Frontal cortex (tissue), 4 donors: ENCODE results near the gene TANC1. TPM values are rescaled to one million over a fixed set of nuclear protein-coding genes. Genes with fewer than 3 reads are reported as not detected.

Source experiments
- DNase-seq, 2 donors: peaks; one replicate each; pipeline ENCODE4 v3.0.0; 2012; ENCODE audit warnings: low spot score in 2 of 2
- FAIRE-seq: peaks from 2 replicates; lab custom pipeline; 2012; peaks lifted over from hg19 to GRCh38; lab: Jason Lieb, UNC
- total RNA-seq: library from RNA; depleted of rRNA; stranded (reverse); fragments of >200 nt; gene quantifications from one replicate; pipeline ENCODE4 v1.2.3, GENCODE V29; 2014
- donor health status: control.
- donor health status: control.
- donor health status: control.

The TANC1 gene
- total RNA-seq, 1 donor from 2014 or later, result 4.1 TPM

DNA sequence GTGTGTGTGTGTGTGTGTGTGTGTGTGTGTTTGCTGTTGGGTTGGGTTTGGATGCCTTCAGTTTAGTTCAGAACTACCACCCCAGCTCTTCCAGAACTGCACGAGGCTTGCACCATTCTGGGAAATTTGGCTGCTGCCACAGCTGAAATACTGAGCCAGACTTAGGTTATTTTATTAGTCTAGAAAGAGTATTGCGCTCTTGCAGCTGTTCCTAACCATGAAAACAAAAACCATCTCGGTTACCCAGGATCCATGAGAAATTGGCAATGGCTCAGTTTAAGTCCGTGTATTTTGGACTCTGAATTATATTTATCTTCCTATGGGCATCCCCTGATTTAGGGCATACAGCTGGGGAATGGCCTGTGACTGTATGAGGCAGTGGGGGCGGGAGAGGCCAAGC lies 83.2 kb downstream of the TANC1 start:
- FAIRE-seq (no peak), DNase-seq (no peak)

DNA sequence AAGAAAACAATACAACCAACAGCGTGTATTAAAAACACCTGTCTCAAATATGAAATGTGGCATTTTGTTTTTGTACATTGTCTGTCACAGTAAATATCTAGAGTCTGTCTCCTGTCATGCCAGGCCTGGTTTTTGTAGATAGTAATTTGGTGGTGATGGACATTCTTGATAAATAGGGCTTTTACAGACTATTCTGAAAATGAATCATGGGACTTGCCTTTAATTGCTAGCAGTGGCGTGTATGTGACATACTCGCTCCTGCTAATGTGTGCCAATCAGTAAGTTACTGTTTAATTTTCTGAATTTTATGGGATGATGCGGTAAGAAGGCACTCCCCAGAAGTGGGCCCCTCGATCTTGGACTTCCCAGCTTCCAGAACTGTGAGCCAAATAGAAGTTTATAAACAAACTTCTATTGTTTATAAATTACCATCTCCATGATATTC lies 83.7 kb downstream of the TANC1 start:
- no peak for DNase-seq
- no peak for FAIRE-seq

DNA sequence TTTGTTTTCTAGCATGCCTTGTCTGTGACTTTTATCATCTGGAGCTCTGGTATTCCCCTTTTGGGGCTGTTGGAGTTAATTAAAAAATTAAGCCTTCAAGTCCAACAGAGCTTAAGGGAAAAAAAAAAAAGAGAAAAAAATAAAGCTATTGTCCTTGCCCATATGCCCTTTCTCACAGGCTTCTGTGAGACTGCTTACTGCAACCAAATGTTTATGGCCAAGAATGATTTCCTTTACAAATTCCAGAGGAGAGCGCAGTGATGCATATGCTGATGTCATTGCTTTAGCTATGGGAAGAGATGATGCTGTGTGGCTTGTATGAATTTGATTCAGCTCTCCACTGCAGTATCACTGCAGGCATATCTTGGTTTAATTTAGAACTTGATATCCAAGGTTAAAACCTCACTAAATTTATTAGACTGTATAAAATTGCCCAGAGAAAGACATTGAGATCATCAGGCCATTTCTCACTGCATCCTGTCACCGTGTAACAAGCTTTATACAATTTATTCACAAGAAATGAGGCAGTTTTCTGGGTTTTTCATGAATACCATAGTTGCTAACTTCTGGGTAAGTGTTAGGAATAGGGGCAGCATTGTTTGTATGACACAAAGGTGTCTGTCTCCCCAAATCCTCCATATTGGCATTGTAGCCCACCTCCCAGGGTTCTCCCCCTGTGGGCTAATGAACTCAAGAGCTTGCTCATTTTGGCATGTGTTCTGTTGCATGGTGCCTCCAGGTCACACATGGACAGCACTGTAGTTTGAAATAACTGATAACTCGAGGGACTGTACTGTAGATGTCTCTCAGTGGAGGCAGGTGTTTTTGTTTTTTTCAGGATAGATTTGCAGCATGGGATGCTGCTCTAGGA lies 85.0 kb downstream of the TANC1 start:
- DNase-seq (no peak), FAIRE-seq (no peak)

DNA sequence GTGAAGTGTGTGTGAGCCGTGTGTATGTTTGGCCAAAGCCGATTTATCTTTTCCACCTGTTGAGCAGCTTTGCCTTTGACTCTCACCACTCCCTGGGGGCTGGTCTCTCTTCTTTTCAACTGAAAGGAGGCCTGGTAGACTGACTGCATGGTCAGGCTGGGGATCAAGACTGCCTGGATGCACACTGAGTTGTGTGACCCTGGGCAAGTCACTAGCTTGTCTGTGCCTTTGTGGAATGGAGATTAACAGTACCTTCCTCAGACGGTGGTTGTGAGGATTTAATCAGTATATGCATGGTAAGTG lies 85.5 kb downstream of the TANC1 start:
- FAIRE-seq (no peak), DNase-seq (no peak)

DNA sequence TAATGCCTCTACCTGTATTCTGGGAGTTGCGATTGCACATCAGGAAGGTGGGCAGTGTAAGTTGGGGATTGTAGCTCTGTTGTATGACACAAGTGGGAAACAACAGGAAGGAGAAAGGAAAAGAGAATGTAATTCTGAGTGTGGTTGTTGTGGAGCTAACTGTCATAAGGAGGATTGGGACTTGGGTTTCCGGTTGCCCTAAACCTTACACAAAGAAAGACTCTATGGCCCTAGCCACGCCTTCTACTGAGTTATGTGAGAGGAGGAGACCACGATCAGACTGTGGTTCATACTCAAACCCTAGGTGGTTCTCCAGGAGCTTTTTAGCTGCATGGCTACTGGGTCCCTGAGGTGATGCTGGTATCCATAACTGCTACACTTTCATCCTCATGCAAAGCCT lies 86.5 kb downstream of the TANC1 start:
- no peak for FAIRE-seq

DNA sequence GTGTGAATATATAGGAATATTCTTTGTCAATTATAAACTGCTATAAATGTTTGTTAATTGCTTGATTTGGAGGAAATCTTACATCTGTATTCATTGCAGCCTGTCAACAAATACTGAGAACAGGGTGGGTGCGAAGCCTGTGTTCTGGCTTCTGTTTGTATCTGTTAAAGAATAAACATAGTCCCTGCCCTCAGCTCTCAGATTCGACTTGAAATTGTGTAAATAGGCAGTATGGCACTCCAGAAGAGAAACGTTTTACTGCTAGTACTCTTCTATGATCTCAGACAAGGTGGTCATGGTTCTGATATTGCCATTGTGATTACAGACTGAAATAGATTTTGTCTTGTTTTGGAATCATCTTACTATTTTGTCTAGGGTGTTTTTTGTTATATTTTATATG lies 92.1 kb downstream of the TANC1 start:
- FAIRE-seq (no peak), DNase-seq (no peak)

More for the DNA sequence above, 86.5 kb downstream of the TANC1 start:
- DNase-seq, result no peak

DNA sequence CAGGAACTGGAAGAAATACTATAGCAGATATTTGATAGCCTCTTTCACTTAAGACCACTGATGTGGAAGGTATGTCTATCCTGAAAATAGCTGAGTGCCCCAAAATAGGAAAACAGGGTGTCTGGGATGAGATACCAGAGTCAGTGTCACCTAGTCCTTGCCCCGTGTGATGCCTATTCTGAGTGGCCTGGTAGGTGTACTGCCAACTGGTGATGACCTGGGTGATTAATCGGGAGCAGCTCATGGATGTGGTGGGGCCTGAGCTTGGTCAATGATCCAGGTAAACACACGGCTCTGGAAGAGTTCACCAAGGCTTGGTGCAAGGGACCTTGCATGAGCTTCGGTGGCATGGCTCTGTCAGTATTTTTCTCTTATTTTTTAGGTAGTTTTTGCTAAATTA lies 95.2 kb downstream of the TANC1 start:
- DNase-seq (no peak), FAIRE-seq (no peak)

DNA sequence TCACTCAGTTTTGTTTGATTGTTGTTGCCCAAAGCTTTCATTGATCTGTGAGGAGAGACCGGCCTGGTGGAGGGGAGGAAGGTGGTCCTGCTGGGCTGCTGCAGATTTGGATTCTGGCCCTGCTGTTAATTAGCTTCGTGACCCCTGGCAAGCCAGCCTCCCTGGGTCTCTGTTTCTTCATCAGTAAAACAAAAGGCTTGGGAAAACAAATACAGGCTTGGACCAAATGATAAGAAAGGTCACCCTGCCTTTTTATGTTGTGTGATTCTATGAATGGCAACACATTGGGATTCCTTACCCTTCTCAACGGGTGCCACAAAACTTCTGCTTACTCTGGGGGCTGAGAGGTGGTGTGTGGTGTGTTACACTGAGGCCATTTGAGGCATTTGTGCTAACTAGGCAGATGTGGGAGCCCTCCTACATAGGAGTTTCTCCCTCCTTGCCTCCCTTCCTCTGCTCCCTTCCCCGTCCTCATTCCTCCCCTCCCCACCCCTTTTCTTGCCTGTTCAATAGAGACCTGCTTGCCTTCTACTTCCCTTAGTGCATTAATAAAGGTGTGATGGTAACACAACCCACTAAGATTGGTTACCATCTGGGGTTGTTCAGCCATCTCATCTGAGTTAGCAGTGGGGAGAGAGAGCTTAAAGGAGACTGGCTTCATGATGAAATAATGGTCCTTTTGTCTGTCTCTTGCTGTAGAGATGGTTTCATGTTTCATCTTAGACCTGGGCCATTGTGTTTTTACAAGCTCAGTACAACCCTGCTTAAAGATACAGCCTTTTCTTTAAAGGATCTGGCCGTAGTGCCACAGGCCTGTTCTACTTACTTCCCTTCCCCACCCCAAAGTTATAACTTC lies 96.2 kb downstream of the TANC1 start:
- no peak for DNase-seq
- FAIRE-seq, result no peak

DNA sequence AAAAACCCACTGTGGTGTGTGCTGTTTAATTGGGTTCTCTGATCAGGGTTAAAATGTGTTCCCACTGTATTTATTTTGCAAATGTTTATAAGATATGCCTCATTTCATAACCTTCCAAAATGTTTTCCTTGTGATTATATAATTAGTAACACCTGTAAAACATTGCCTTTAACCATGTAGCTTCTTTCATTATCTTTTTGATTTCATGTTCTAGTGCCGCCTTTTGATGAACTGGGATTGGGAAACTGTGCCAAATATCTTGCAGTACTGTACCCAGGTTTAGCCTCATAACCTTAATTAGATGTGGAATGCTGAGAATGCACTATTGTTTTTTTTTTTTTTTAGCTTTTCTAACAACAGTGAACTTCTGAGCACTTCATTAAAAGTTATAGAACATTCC lies 96.9 kb downstream of the TANC1 start:
- no peak for DNase-seq
- no peak for FAIRE-seq

DNA sequence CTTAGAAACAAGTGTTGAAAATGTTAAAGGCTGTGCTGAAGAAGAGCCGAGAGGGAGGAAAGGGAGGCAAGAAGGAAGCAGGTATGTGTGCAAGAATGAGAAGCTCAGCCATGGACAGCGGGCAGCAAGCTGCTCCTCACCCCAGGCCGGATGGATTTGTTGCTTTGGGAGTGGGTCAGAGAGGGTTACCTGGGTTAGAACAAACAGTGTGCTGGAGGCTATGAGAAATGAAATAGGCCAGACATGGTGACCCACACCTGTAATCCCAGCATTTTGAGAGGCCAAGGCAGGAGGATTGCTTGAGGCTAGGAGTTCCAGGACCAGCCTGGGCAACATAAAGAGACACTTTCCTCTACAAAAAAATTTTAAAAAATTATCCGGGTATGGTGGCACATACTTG lies 97.5 kb downstream of the TANC1 start:
- FAIRE-seq (no peak), DNase-seq (no peak)

DNA sequence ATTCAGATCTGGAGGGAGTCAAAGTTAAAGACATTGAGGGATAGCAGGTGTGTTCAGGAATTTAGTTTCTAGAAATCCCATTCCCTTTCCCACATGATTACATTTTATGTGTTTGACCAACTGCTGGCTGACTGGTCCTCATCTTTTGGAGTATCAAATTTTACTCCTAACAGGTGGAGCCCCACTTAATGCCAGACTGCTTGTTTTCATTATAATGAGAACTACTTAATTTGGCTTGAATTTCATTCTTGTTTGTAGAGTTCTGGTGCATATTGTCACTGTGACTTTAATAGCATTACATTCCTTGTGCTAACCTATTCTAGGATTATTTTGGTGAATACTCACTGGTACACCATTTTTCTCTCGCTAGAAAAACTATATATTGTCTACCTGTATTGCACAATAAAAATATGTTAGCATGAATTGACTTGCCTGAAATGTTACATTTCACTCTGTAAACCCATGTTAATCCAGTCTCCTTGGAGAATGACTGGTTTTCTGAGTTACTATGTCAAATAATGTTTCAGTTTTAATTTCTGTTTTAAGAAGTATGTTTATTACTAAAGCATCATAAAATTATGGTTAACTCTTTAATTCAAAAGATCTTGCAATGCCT lies 98.2 kb downstream of the TANC1 start:
- DNase-seq (no peak), FAIRE-seq (no peak)

DNA sequence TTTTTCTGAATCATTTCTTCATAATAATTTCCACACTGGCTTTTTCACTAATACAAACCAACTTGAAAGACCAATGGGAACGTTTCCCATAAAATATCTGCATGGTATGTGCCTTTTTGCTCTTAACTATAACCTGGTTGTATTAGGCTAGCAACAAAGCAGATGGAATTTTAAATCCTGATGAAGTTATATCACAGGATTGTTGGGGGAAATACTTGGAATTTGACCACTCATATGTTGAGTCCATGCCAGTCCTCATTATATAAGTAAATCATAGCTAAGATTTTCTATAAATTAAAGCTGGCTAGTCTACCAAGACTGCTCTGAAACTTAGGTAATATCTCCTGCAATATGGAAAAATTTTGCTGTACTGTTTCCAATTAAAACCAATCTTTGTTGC lies 99.5 kb downstream of the TANC1 start:
- no peak for DNase-seq
- no peak for FAIRE-seq

DNA sequence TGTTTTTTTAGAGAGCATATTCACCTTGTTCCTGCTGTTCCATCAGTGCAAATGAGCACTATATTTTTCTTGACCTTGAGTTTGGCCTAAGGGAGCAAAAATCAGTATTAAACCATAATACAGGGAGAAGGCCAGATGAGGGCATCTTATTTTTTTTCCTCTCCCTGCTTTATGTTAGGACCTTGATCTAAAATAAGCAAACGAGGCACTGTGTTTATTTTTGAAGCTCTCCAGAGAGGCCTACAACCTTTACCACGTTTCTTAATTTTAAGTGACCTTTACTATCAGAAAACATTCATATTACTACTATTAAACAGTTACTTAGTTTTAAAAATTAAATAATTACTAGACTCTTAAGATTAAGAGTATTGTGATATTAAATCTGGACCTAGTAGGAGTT lies 100.8 kb downstream of the TANC1 start:
- no peak for FAIRE-seq
- no peak for DNase-seq

DNA sequence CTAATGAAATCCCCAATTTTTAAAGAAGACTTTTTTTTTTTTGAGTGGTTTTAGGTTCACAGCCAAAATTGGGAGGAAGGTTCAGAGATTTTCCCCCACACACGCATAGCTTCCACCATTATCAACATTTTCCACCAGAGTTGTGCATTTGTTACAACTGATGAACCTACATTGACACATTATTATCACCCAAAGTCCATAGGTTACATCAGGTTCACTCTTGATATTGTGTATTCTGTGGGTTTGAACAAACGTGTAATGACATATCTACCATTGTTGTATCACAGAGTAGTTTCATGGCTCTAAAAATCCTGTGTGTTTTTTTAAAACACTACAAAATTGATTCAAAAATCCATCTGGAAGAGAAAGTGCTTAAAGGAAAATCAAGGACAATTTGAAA lies 101.8 kb downstream of the TANC1 start:
- no peak for FAIRE-seq
- no peak for DNase-seq

DNA sequence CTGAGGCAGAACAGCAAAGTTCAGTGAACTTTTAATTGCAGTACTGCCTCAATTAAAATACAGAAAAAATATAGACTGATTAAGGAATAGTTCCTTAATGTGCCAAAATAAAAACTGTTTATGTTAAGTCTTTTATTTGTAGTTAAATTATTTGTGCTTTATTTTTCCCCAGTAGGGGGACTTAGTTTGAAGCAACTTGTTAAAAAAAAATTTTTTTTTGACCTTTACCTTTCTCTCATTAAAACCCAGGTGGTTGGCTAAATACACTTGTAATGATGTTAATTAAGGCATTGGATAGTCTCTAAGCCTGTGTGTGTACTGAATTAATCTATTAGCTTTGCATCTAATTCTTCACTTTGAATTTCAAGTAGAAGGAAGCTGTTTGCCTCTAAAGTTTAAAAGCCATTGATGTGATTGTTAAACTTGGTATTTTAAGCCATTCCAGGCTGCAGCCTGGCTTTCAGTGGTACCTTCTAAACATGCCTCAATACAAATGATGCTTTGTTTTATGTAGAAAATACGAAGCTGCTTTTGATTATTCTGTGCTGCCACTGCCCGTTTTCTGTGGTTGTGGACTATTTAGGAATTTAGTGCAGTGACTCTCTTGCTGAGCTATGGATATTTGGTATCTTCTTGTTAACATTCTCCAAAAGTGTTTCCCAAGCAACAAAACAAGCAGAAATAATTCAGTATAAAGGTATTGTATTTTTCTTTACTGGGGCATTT lies 102.9 kb downstream of the TANC1 start:
- FAIRE-seq, result no peak

DNA sequence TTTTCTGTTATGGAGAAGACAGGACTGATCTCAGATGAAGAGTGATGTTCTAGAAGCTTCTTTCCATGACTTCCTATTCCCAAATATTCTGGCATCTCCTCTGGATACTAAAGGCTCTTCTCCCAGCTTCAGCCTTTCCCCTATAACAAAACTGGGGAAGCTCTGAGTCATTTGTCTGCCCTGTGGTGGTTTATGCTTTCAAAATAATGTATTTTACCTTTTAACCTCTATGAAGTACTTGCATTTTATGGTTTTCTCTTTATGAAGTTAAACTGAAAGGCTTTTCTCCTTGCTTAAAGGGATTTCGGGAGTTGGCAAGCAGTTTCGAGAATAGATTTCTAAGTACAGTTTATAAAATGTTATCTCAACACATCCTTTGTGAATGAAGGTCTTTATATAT lies 104.4 kb downstream of the TANC1 start:
- FAIRE-seq, result no peak

More for the DNA sequence above, 102.9 kb downstream of the TANC1 start:
- DNase-seq, result no peak

DNA sequence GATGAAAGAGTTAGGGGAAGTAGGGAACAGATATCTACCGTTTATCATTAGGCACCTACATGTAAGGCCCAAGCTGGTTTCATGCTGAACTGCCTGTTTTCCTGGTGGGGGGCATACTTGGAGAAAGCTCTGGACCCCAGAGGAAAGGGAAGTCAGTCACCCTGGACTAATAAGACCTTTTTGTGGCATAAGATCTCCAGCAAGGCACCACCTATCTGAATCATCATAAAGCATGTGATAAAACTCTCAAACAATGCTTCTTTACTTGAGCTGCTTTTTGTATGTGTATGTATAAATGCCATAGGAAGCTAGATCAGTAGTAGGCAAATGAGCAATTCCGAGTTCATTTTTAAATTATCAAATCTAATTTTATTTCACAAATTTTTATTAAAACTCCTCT lies 104.8 kb downstream of the TANC1 start:
- FAIRE-seq, result no peak

More for the DNA sequence above, 104.4 kb downstream of the TANC1 start:
- no peak for DNase-seq

DNA sequence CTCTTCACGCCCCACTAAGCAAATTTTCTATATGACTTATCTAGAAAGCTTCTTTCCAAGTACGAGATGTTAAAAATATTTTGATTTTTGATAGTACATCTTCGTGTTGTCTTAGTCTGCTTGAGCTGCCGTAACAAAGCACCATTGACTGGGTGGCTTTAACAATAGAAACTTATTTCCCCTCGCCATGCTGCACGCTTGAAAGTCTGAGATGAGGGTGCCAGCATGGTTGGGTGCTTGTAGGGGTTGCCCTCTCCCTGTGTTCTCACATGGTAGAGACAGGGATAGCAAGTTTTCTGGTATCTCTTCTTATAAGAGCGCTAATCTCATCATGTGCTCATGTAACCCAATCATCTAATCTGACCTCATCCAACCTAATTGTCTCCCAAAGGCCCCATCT lies 106.2 kb downstream of the TANC1 start:
- DNase-seq, result no peak
- no peak for FAIRE-seq

More for the DNA sequence above, 104.8 kb downstream of the TANC1 start:
- DNase-seq, result no peak

DNA sequence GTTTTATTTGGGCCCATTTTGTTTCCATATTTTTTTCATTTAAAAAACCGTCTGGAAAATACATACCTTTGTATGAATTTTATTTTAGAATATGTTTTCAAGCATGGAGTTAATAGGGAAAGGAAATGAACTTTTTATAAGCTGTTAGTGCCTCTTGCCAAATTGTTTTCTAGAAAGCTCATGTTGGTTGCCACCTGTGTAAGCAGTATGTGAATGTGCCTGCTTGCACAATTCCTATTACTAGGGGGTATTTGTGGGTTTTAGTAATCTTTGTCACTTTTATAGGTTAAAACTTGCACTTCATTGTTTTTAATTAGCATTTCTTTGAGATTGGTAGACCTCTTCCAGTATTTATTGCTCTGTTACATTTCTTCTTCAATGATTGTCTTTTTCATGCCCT lies 107.3 kb downstream of the TANC1 start:
- FAIRE-seq (no peak), DNase-seq (no peak)

DNA sequence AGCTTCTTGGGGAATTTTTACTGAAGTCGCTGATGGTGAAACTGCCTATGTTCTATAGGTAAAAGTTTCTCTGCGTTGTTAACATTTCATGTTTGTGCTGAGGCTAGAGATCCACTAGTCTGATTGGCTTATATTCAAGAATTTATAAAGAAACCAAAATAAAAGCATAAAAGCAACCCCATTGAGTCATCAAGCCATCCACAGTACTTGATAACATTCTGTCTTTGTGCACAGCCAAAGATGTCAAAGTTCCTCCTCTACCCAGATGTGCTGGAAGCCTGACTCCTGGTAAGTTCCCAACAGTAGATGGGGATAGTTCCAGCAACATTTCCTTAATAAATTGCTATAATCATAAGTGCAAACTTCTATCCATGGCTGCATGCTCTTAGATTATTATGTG lies 107.8 kb downstream of the TANC1 start:
- FAIRE-seq (no peak), DNase-seq (no peak)
